ENCODE measurements around the gene RHBG. TPM values are rescaled to one million over a fixed set of nuclear protein-coding genes. Genes with fewer than 3 reads are reported as not detected.

RHBG gene, protein sequence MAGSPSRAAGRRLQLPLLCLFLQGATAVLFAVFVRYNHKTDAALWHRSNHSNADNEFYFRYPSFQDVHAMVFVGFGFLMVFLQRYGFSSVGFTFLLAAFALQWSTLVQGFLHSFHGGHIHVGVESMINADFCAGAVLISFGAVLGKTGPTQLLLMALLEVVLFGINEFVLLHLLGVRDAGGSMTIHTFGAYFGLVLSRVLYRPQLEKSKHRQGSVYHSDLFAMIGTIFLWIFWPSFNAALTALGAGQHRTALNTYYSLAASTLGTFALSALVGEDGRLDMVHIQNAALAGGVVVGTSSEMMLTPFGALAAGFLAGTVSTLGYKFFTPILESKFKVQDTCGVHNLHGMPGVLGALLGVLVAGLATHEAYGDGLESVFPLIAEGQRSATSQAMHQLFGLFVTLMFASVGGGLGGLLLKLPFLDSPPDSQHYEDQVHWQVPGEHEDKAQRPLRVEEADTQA
- 0.14 TPM in 1 of 2 replicates, not detected in the other for total RNA-seq

GRCh38 chr1:156368889-156369684 is at the start of gene RHBG:
Gene RHBG (plus strand): TSS chr1:156369211. CDS start chr1:156369250, 39 bp downstream.

GRCh38 chr1:156338180-156338976 is 30.6 kb upstream of the RHBG start, which contains the start of the genes CCT3 and TSACC:
Gene CCT3 (minus strand): TSS chr1:156338292. CDS start chr1:156338184, 108 bp downstream.
Gene TSACC (plus strand): TSS chr1:156338526. CDS start chr1:156339758, 1,232 bp downstream.

Other genes with a start within 250 kb of the RHBG start
- 7.6 and 16.6 TPM in 2 replicates for gene SEMA4A, start 215.6 kb upstream of the RHBG start, total RNA-seq
- gene SLC25A44, start 175.1 kb upstream of the RHBG start, total RNA-seq: 9.2 and 13.0 TPM in 2 replicates
- gene PMF1, start 156.2 kb upstream of the RHBG start, total RNA-seq: 84.6 and 87.2 TPM in 2 replicates
- 0.14 TPM in 1 of 2 replicates, not detected in the other for gene BGLAP, start 127.0 kb upstream of the RHBG start, total RNA-seq
- gene PAQR6, start 121.2 kb upstream of the RHBG start, total RNA-seq: 0.60 and 0.71 TPM in 2 replicates
- gene SMG5, start 86.4 kb upstream of the RHBG start, total RNA-seq: 40.6 and 40.8 TPM in 2 replicates
- 37.5 and 38.2 TPM in 2 replicates for gene TMEM79, start 84.9 kb upstream of the RHBG start, total RNA-seq
- gene GLMP, start 73.5 kb upstream of the RHBG start, total RNA-seq: 28.6 and 42.5 TPM in 2 replicates
- not detected in 2 replicates for gene VHLL, start 69.9 kb upstream of the RHBG start, total RNA-seq
- 322 and 440 TPM in 2 replicates for gene CCT3, start 30.9 kb upstream of the RHBG start, total RNA-seq
- 2.4 TPM in 1 of 2 replicates, not detected in the other for gene TSACC, start 30.7 kb upstream of the RHBG start, total RNA-seq
- gene MEF2D, start 131.6 kb downstream of the RHBG start, total RNA-seq: 18.2 and 18.8 TPM in 2 replicates
- gene IQGAP3, start 203.4 kb downstream of the RHBG start, total RNA-seq: 22.3 and 31.2 TPM in 2 replicates
- not detected in 2 replicates for gene TTC24, start 210.5 kb downstream of the RHBG start, total RNA-seq
- gene NAXE, start 222.6 kb downstream of the RHBG start, total RNA-seq: 118 and 139 TPM in 2 replicates
- gene GPATCH4, start 232.3 kb downstream of the RHBG start, total RNA-seq: 15.6 and 35.7 TPM in 2 replicates